Hepatocyte (in vitro differentiated cells): ENCODE results near the gene PHACTR2. TPM values are rescaled to one million over a fixed set of nuclear protein-coding genes. Genes with fewer than 3 reads are reported as not detected.
A peak's percentile ranks its signal among the peaks of the same experiment; 100 is the strongest.
"Not testable (repeated sequence)": the region's sequence is repeated elsewhere in the genome, so short reads cannot be mapped to it uniquely, and the experiment has no call there.

ENCODE experiments used
- DNase-seq: peaks from one replicate; pipeline ENCODE4 v3.0.0-alpha.2; 2016; ENCODE audit warnings: low spot score
- H2AFZ ChIP-seq: fragments of 200-600 bp; sonication (generic); 2 replicates; pipeline ENCODE4 v1.6.0; 2016; ENCODE audit warnings: antibody characterized with exemption, mild to moderate bottlenecking
- H3K27ac ChIP-seq: fragments of 200-600 bp; sonication (generic); 2 replicates; pipeline ENCODE4 v1.5.1; 2016; ENCODE audit warnings: mild to moderate bottlenecking
- H3K27me3 ChIP-seq: fragments of 200-600 bp; sonication (generic); 2 replicates; pipeline ENCODE4 v1.6.1; 2016
- H3K36me3 ChIP-seq: fragments of 200-600 bp; sonication (generic); replicated peaks from 2 replicates; pipeline ENCODE4 v1.5.1; 2016; ENCODE audit warnings: low read depth; ENCODE audit not compliant: insufficient read depth
- H3K4me1 ChIP-seq: fragments of 200-600 bp; sonication (generic); 2 replicates; pipeline ENCODE4 v1.5.1; 2016; ENCODE audit warnings: mild to moderate bottlenecking, moderate library complexity; ENCODE audit not compliant: insufficient read depth
- H3K4me2 ChIP-seq: fragments of 200-600 bp; sonication (generic); 2 replicates; pipeline ENCODE4 v1.6.0; 2016
- H3K4me3 ChIP-seq: fragments of 200-600 bp; sonication (generic); 2 replicates; pipeline ENCODE4 v1.5.1; 2016; ENCODE audit warnings: mild to moderate bottlenecking
- H3K79me2 ChIP-seq: fragments of 200-600 bp; sonication (generic); 2 replicates; pipeline ENCODE4 v1.6.0; 2017; ENCODE audit warnings: mild to moderate bottlenecking
- H3K9me2 ChIP-seq: fragments of 200-600 bp; sonication (generic); replicated peaks from 2 replicates; pipeline ENCODE4 v1.6.0; 2017; ENCODE audit warnings: mild to moderate bottlenecking; ENCODE audit not compliant: insufficient read depth
- H3K9me3 ChIP-seq: fragments of 200-600 bp; sonication (generic); 2 replicates; pipeline ENCODE4 v1.5.1; 2016; ENCODE audit warnings: low read depth, mild to moderate bottlenecking
- H4K20me1 ChIP-seq: fragments of 200-600 bp; sonication (generic); 2 replicates; pipeline ENCODE4 v1.6.0; 2016; ENCODE audit warnings: mild to moderate bottlenecking; ENCODE audit not compliant: insufficient read depth, poor library complexity, severe bottlenecking
- EZH2 ChIP-seq: fragments of 200-600 bp; sonication (generic); IDR thresholded peaks from 2 replicates; pipeline ENCODE4 v1.6.1; 2016; ENCODE audit warnings: antibody characterized with exemption, mild to moderate bottlenecking, borderline replicate concordance
- EZH2phosphoT487 ChIP-seq: fragments of 200-600 bp; sonication (generic); IDR thresholded peaks from one replicate; pipeline ENCODE4 v1.6.1; 2018; ENCODE audit warnings: antibody characterized with exemption, mild to moderate bottlenecking, low read depth, moderate library complexity; ENCODE audit not compliant: unreplicated experiment, severe bottlenecking
- WGBS: methylation state at CpG from one replicate; pipeline ENCODE4 v1.1.6; 2016; ENCODE audit warnings: low lambda C conversion rate; ENCODE audit errors: missing lambda C conversion rate; 5-methylcytosine and 5-hydroxymethylcytosine counted together
- polyA plus RNA-seq: library from polyadenylated mRNA; unstranded; fragments of >200 nt; fragmentation: Nextera tagmentation; extraction: Ambion mirVana; gene quantifications from 2 replicates; pipeline ENCODE4 v1.2.1, GENCODE V29; 2016
- total RNA-seq: library from RNA; depleted of rRNA; stranded (reverse); fragments of >200 nt; gene quantifications from 2 replicates; pipeline ENCODE4 v1.2.3, GENCODE V29; 2014
- TF ChIP-seq, protein P1 (sequence below): fragments of 200-600 bp; sonication (generic); IDR thresholded peaks from 2 replicates; pipeline ENCODE4 v1.5.1; 2016; ENCODE audit warnings: antibody characterized with exemption, mild to moderate bottlenecking; ENCODE audit not compliant: poor library complexity

PHACTR2 gene
- total and polyA plus RNA-seq, 2 experiments from 2014 or later, result 86.6 to 111 TPM

DNA sequence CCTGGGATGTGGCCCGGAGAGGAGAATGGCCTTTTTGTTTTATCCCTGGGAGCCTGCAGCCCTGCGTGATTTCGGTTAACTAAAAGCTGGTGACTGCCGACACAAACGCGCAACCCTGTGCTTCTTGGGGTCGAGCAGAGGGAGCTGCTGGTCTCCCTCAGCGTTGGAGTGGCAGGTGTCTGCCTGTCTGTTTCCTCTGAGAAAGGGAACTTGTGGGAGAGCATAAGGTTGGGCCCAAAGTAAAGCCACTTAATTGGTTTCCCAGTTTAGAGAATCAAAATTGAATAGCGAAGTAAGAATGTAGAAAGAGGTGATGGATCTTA lies 165.9 kb downstream of the PHACTR2 start:
- 1% methylated on average over 9 of the region's 9 CpGs for WGBS
- Histone ChIP-seq H3K4me1 (peaks cover 11% of the 10 kb centered on the region), H3K4me3 (peak overlapping the region; percentile 40), H3K4me2 (peak overlapping the region; percentile 81), H3K79me2 (peaks cover 32% of the 10 kb centered on the region), H4K20me1 (no peaks in the 10 kb centered on the region), H3K9me2 (no peaks in the 10 kb centered on the region), H3K36me3 (no peaks in the 10 kb centered on the region), H2AFZ (peak overlapping the region; percentile 50), H3K27me3 (no peaks in the 10 kb centered on the region), H3K9me3 (no peaks in the 10 kb centered on the region), H3K27ac (peak overlapping the region; percentile 75)
- DNase-seq, result no peak
- TF ChIP-seq EZH2phosphoT487 (no peak), EZH2 (no peak)
- TF ChIP-seq, protein P1, sequence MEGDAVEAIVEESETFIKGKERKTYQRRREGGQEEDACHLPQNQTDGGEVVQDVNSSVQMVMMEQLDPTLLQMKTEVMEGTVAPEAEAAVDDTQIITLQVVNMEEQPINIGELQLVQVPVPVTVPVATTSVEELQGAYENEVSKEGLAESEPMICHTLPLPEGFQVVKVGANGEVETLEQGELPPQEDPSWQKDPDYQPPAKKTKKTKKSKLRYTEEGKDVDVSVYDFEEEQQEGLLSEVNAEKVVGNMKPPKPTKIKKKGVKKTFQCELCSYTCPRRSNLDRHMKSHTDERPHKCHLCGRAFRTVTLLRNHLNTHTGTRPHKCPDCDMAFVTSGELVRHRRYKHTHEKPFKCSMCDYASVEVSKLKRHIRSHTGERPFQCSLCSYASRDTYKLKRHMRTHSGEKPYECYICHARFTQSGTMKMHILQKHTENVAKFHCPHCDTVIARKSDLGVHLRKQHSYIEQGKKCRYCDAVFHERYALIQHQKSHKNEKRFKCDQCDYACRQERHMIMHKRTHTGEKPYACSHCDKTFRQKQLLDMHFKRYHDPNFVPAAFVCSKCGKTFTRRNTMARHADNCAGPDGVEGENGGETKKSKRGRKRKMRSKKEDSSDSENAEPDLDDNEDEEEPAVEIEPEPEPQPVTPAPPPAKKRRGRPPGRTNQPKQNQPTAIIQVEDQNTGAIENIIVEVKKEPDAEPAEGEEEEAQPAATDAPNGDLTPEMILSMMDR, result no peak

DNA sequence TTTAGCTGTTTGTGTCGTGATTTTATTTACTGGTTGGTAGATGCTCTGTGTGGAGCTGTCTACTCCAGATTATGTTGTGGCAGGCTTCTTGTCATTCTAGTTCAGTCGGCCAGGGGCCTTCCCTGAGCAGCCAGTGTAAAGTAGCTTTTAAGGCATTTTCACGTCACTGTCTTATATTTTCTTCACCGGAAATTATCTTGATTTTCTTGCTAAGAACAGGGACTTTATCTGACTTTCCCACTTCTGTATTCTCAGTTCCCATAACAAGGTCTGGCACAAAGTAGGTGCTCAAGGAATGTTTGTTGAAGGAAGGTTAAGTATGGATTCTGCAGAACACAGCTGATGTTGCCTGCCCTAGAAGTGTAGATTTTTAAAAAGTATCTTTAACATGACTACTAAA lies 166.2 kb downstream of the PHACTR2 start:
- 28% methylated on average over 4 of the region's 4 CpGs for WGBS
- peak overlapping the region; percentile 75 for H3K27ac ChIP-seq

DNA sequence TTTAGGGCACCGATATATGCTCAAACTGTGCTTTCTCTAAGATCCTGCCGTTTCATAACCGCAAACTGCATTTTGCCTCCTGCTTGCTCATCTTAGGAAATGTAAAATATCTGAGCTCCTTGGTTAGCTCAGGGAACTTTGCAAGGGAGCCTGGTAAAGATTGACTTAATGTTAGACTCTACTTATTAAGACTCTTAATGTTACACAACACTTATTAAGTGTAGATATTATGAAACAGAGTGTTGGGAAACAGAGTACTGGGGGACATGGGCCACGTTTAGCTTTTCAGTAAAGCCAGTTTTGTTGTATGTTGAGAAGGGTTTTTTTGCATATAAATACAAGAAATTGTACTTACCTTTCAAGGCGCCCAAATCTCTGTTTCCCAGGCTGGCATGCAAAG lies 167.3 kb downstream of the PHACTR2 start:
- Histone ChIP-seq H3K4me1 (peaks cover 5% of the 10 kb centered on the region), H2AFZ (no peak overlapping the region), H4K20me1 (no peaks in the 10 kb centered on the region), H3K9me3 (no peaks in the 10 kb centered on the region), H3K27me3 (no peaks in the 10 kb centered on the region), H3K9me2 (no peaks in the 10 kb centered on the region), H3K79me2 (peaks cover 39% of the 10 kb centered on the region), H3K4me3 (no peak overlapping the region), H3K27ac (no peak overlapping the region), H3K4me2 (no peak overlapping the region), H3K36me3 (no peaks in the 10 kb centered on the region)
- 90% methylated on average over 5 of the region's 5 CpGs for WGBS
- TF ChIP-seq EZH2 (no peak), EZH2phosphoT487 (no peak)
- TF ChIP-seq, protein P1, result no peak
- no peak for DNase-seq

More for the DNA sequence above, 166.2 kb downstream of the PHACTR2 start:
- H3K79me2 ChIP-seq, result peaks cover 32% of the 10 kb centered on the region
- H3K27me3 ChIP-seq, result no peaks in the 10 kb centered on the region
- peak overlapping the region; percentile 81 for H3K4me2 ChIP-seq
- no peaks in the 10 kb centered on the region for H3K9me3 ChIP-seq
- peak; percentile 15 for DNase-seq
- no peaks in the 10 kb centered on the region for H3K36me3 ChIP-seq
- peaks cover 8% of the 10 kb centered on the region for H3K4me1 ChIP-seq
- peak overlapping the region; percentile 50 for H2AFZ ChIP-seq
- H4K20me1 ChIP-seq, result no peaks in the 10 kb centered on the region
- H3K4me3 ChIP-seq, result peak overlapping the region; percentile 40
- TF ChIP-seq EZH2, result no peak
- no peak for TF ChIP-seq EZH2phosphoT487
- TF ChIP-seq, protein P1, result no peak
- H3K9me2 ChIP-seq, result no peaks in the 10 kb centered on the region

DNA sequence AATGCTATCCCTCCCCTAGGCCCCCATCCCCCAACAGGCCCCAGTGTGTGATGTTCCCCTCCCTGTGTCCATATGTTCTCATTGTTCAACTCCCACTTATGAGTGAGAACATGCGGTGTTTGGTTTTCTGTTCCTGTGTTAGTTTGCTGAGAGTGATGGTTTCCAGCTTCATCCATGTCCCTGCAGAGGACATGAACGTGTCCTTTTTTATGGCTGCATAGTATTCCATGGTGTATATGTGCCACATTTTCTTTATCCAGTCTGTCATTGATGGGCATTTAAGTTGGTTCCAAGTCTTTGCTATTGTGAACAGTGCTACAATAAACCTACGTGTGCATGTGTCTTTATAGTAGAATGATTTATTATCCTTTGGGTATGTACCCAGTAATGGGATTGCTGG lies 173.9 kb downstream of the PHACTR2 start:
- H3K9me2 ChIP-seq, DNase-seq, H2AFZ ChIP-seq, H3K9me3 ChIP-seq, H3K4me3 ChIP-seq, H3K27ac ChIP-seq, H3K27me3 ChIP-seq, H3K36me3 ChIP-seq, H3K4me1 ChIP-seq, H4K20me1 ChIP-seq, H3K4me2 ChIP-seq: not testable (repeated sequence)
- peaks cover 46% of the 10 kb centered on the region for H3K79me2 ChIP-seq
- WGBS, result 93% methylated on average over 3 of the region's 3 CpGs

DNA sequence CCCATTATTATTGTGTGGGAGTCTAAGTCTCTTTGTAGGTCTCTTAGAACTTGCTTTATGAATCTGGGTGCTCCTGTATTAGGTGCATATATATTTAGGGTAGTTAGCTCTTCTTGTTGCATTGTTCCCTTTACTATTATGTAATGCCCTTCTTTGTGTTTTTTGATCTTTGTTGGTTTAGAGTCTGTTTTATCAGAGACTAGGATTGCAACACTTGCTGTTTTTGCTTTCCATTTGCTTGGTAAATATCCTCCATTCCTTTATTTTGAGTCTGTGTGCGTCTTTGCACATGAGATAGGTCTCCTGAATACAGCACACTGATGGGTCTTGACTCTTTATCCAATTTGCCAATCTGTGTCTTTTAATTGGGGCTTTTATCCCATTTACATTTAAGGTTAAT lies 177.3 kb downstream of the PHACTR2 start:
- peaks cover 28% of the 10 kb centered on the region for H3K79me2 ChIP-seq
- H3K9me2 ChIP-seq, result not testable (repeated sequence)
- WGBS, result 93% methylated on average over 1 of the region's 1 CpG

DNA sequence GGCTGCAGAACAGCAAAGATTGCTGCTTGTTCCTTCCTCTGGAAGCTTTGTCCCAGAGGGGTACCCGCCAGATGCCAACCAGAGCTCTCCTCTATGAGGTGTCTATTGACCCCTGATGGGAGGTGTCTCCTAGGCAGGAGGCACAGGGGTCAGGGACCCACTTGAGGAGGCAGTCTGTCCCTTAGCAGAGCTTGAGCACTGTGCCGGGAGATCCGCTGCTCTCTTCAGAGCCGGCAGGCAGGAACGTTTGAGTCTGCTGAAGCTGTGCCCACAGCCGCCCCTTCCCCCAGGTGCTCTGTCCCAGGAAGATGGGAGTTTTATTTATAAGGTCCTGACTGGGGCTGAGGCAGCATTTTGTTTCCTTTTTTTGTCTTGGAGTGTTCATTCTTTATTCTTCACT lies 179.0 kb downstream of the PHACTR2 start:
- H3K27me3 ChIP-seq, H3K4me1 ChIP-seq, H3K36me3 ChIP-seq, H3K4me2 ChIP-seq, H2AFZ ChIP-seq, H3K27ac ChIP-seq, H3K9me3 ChIP-seq, H4K20me1 ChIP-seq, DNase-seq, H3K9me2 ChIP-seq, H3K4me3 ChIP-seq: not testable (repeated sequence)
- peaks cover 14% of the 10 kb centered on the region for H3K79me2 ChIP-seq
- WGBS, result 100% methylated on average over 6 of the region's 6 CpGs

More for the DNA sequence above, 177.3 kb downstream of the PHACTR2 start:
- not testable (repeated sequence) for H4K20me1 ChIP-seq, H2AFZ ChIP-seq, H3K9me3 ChIP-seq, DNase-seq, H3K27ac ChIP-seq, H3K4me3 ChIP-seq, H3K36me3 ChIP-seq, H3K4me1 ChIP-seq, H3K27me3 ChIP-seq, H3K4me2 ChIP-seq
